OCI-M2 (cell line): ENCODE measurements around the gene TOR3A.

Source experiments
- DNase-seq: peaks from one replicate; lab custom pipeline; 2025; ENCODE audit not compliant: unreplicated experiment; lab: John Stamatoyannopoulos, UW

The TOR3A gene

GRCh38 chr1:179145521-179145920 lies 63.7 kb downstream of the TOR3A start:
- no peak for DNase-seq
